K562 (cell line): Measurements from ENCODE around the gene MAML3. TPM values are rescaled to one million over a fixed set of nuclear protein-coding genes. Genes with fewer than 3 reads are reported as not detected.

Source experiments
- ATAC-seq: fragments of 200-7000 bp; cut with Tn5 transposase; 3 replicates; pipeline ENCODE4 v1.9.1; 2020; ENCODE audit warnings: moderate library complexity
- BruUV-seq: library from RNA; stranded (reverse); fragments of 400-500 nt; replicated peaks from 2 replicates; lab custom pipeline; 2021; lab: Mats Ljungman, UMichigan
- CTCF ChIA-PET: fragments of 300-600 bp; formaldehyde crosslinking; extraction: SDS; loops from one replicate; lab custom pipeline; 2021; ENCODE audit warnings: low intra/inter-chr PET ratio; lab: Yijun Ruan, JAX
- POLR2A ChIA-PET: fragments of 300-600, 350-650 bp; sonication (Branson Sonifier 250); formaldehyde crosslinking; extraction: SDS; loops from one replicate; lab custom pipeline; 2021; ENCODE audit warnings: antibody characterized with exemption, inconsistent platforms; lab: Yijun Ruan, JAX
- DNase-seq, 4 experiments: peaks; one replicate each; pipeline versions ENCODE4 v3.0.0 to v3.0.0-alpha.2; 2011 to 2018; ENCODE audit warnings: low spot score in 3 of 4, mixed read lengths in 3 of 4; ENCODE audit errors: extremely low read depth in 1 of 4
- FAIRE-seq: peaks from 2 replicates; lab custom pipeline; 2011; peaks lifted over from hg19 to GRCh38; lab: Jason Lieb, UNC
- H2AFZ ChIP-seq: 2 replicates; pipeline ENCODE4 v1.6.0; 2011; ENCODE audit warnings: low read depth, low read length, control low read depth, inconsistent platforms
- H3K27ac ChIP-seq: fragments of 200-600 bp; 3 replicates; pipeline ENCODE4 v1.8.0; 2011; ENCODE audit warnings: low read depth, mild to moderate bottlenecking, control low read depth, inconsistent platforms, low read length, moderate library complexity, mixed read lengths; ENCODE audit errors: extremely low read depth
- H3K27me3 ChIP-seq, 2 experiments: fragments of 300-600 bp in 1 of 2; 2 replicates in 1 of 2; 3 replicates in 1 of 2; pipeline versions ENCODE4 v1.6.0 to v1.8.0; 2011; ENCODE audit warnings: inconsistent platforms in 2 of 2, low read length in 2 of 2, mild to moderate bottlenecking in 1 of 2, mixed read lengths in 1 of 2, moderate library complexity in 1 of 2; ENCODE audit not compliant: control insufficient read depth in 2 of 2, insufficient read depth in 2 of 2
- H3K36me3 ChIP-seq: fragments of 300-600 bp; 3 replicates; pipeline ENCODE4 v1.8.0; 2011; ENCODE audit warnings: mild to moderate bottlenecking, low read length, inconsistent platforms; ENCODE audit not compliant: control insufficient read depth, insufficient read depth
- H3K4me1 ChIP-seq, 2 experiments: fragments of 200-600 bp in 1 of 2; replicated peaks in 1 of 2; 2 replicates in 1 of 2; 3 replicates in 1 of 2; pipeline versions ENCODE4 v1.5.1 to v1.8.0; 2011; ENCODE audit warnings: inconsistent platforms in 2 of 2, low read length in 2 of 2, mild to moderate bottlenecking in 1 of 2, mixed read lengths in 1 of 2, moderate library complexity in 1 of 2; ENCODE audit not compliant: control insufficient read depth in 2 of 2, insufficient read depth in 2 of 2
- H3K4me2 ChIP-seq: 2 replicates; pipeline ENCODE4 v1.6.1; 2011; ENCODE audit warnings: low read length, control low read depth, inconsistent platforms, mixed read lengths; ENCODE audit not compliant: insufficient read depth
- H3K4me3 ChIP-seq: fragments of 200-600 bp; sonication (generic), shearing (Covaris generic); 2 replicates; pipeline ENCODE4 v1.5.1; 2016; ENCODE audit warnings: control low read depth, inconsistent platforms
- H3K79me2 ChIP-seq: fragments of 200-600 bp; 3 replicates; pipeline ENCODE4 v1.8.0; 2011; ENCODE audit warnings: low read length, inconsistent platforms; ENCODE audit not compliant: control insufficient read depth, insufficient read depth
- H3K9ac ChIP-seq, 2 experiments: 2 replicates each; pipeline versions ENCODE4 v1.6.0 to v1.6.1; 2011; ENCODE audit warnings: low read depth in 2 of 2, low read length in 2 of 2, control low read depth in 1 of 2, inconsistent platforms in 1 of 2, mild to moderate bottlenecking in 1 of 2, mixed read lengths in 1 of 2; ENCODE audit not compliant: insufficient read depth in 1 of 2
- H3K9me1 ChIP-seq: one replicate; pipeline ENCODE4 v1.6.0; 2011; ENCODE audit warnings: inconsistent platforms, mild to moderate bottlenecking, low read length, moderate library complexity; ENCODE audit not compliant: control insufficient read depth, insufficient read depth
- H3K9me3 ChIP-seq: replicated peaks from 2 replicates; pipeline ENCODE4 v1.5.1; 2011; ENCODE audit warnings: low read depth, low read length, inconsistent platforms; ENCODE audit not compliant: control insufficient read depth, insufficient read depth
- H4K20me1 ChIP-seq: replicated peaks from 2 replicates; pipeline ENCODE4 v1.6.1; 2011; ENCODE audit warnings: low read length, inconsistent platforms, mixed read lengths; ENCODE audit not compliant: control insufficient read depth, insufficient read depth
- HEY1 ChIP-seq: fragments of 250-450 bp; sonication (Bioruptor Pico); IDR thresholded peaks from 2 replicates; pipeline ENCODE4 v1.5.0; 2020; ENCODE audit warnings: mild to moderate bottlenecking, moderate library complexity, borderline replicate concordance
- KLF16 ChIP-seq: IDR thresholded peaks from 2 replicates; pipeline ENCODE4 v1.6.1; 2016; ENCODE audit warnings: antibody characterized with exemption
- MTA3 ChIP-seq: fragments of 450-650 bp; formaldehyde crosslinking; IDR thresholded peaks from 2 replicates; pipeline ENCODE4 v1.6.1; 2017; ENCODE audit warnings: mild to moderate bottlenecking, borderline replicate concordance
- POLR2H ChIP-seq: IDR thresholded peaks from 2 replicates; pipeline ENCODE4 v1.6.1; 2016; ENCODE audit warnings: missing genetic modification characterization, low read depth, mild to moderate bottlenecking, control low read depth, missing compliant biosample characterization, moderate library complexity
- RUNX1 ChIP-seq: sonication (generic); IDR thresholded peaks from 2 replicates; pipeline ENCODE4 v1.6.1; 2016; ENCODE audit warnings: antibody characterized with exemption, low read depth
- SRF ChIP-seq, 2 experiments: fragments of 250-450, 450-650 bp in 1 of 2; sonication (Bioruptor Pico) in 1 of 2; sonication (generic) in 1 of 2; formaldehyde crosslinking; IDR thresholded peaks; 2 replicates each; pipeline versions ENCODE4 v1.5.0 to v1.5.1; 2020 to 2022; ENCODE audit warnings: mild to moderate bottlenecking in 1 of 2, missing genetic modification reagents in 1 of 2
- ZBTB17 ChIP-seq: fragments of 450-650 bp; formaldehyde crosslinking; IDR thresholded peaks from 2 replicates; pipeline ENCODE4 v1.4.0; 2020; ENCODE audit warnings: mild to moderate bottlenecking
- ZNF780A ChIP-seq: fragments of 250-450 bp; sonication (Bioruptor Pico); IDR thresholded peaks from 2 replicates; pipeline ENCODE4 v1.5.0; 2021; ENCODE audit warnings: mild to moderate bottlenecking
- WGBS: fragments of 100-300 bp; shearing (Covaris generic); methylation state at CpG from one replicate; pipeline ENCODE4 v1.1.6; 2016; ENCODE audit warnings: low coverage, mixed read lengths; ENCODE audit not compliant: insufficient coverage; ENCODE audit errors: missing lambda C conversion rate; 5-methylcytosine and 5-hydroxymethylcytosine counted together
- in situ Hi-C: fragments of 300-500 bp; cut with MboI; formaldehyde crosslinking; loops from 4 replicates; pipeline ENCODE4 v1.15.0; 2018; ENCODE audit warnings: inconsistent platforms, mixed read lengths
- intact Hi-C: fragments of 100-400 bp; cut with micrococcal nuclease; formaldehyde crosslinking; loops from 2 replicates; pipeline ENCODE4 v1.14.2; 2022
- polyA plus RNA-seq, 8 experiments: library from polyadenylated mRNA; depleted of rRNA in 4 of 8; stranded (reverse) in 5 of 8; unstranded in 3 of 8; fragments of >200 nt; fragmentation: Nextera tagmentation in 2 of 8; fragmentation: Illumina TruSeq in 1 of 8; extraction: Ambion mirVana in 2 of 8; extraction: Trizol in 1 of 8; gene quantifications; 2 replicates each; pipeline versions ENCODE4 v1.2.1 to v1.2.3, GENCODE V29; 2011 to 2014; ENCODE audit warnings: inconsistent platforms in 1 of 8, missing spikeins in 1 of 8
- total RNA-seq, 7 experiments: library from RNA; depleted of rRNA in 6 of 7; stranded (reverse); fragments of >200 nt in 6 of 7; fragmentation: Illumina TruSeq in 2 of 7; extraction: Trizol in 2 of 7; gene quantifications; 2 replicates each; pipeline versions ENCODE4 v1.2.1 to v1.2.3, GENCODE V29; 2011 to 2021; ENCODE audit warnings: low replicate concordance in 1 of 7
- TF ChIP-seq, protein P1 (sequence below): sonication (generic); formaldehyde crosslinking; IDR thresholded peaks from 2 replicates; pipeline ENCODE4 v1.8.0; 2022; ENCODE audit warnings: mild to moderate bottlenecking, missing genetic modification reagents
- TF ChIP-seq, protein P2 (sequence below): sonication (generic); formaldehyde crosslinking; IDR thresholded peaks from 2 replicates; pipeline ENCODE4 v1.8.0; 2023; ENCODE audit warnings: missing genetic modification reagents, mild to moderate bottlenecking, borderline replicate concordance
- TF ChIP-seq, protein P3 (sequence below): fragments of 450-650 bp; IDR thresholded peaks from 2 replicates; pipeline ENCODE4 v1.7.0; 2016; ENCODE audit warnings: borderline replicate concordance
- TF ChIP-seq, protein P4 (sequence below): fragments of 450-650 bp; formaldehyde crosslinking; IDR thresholded peaks from 2 replicates; pipeline ENCODE4 v1.4.0; 2022; ENCODE audit warnings: missing genetic modification characterization

Gene MAML3
- total and polyA plus RNA-seq, 9 of the 15 experiments (the other 6 are each of a cell fraction or from before 2014, with no cell fraction given), result 0.01 to 0.55 (median 0.25) TPM

DNA sequence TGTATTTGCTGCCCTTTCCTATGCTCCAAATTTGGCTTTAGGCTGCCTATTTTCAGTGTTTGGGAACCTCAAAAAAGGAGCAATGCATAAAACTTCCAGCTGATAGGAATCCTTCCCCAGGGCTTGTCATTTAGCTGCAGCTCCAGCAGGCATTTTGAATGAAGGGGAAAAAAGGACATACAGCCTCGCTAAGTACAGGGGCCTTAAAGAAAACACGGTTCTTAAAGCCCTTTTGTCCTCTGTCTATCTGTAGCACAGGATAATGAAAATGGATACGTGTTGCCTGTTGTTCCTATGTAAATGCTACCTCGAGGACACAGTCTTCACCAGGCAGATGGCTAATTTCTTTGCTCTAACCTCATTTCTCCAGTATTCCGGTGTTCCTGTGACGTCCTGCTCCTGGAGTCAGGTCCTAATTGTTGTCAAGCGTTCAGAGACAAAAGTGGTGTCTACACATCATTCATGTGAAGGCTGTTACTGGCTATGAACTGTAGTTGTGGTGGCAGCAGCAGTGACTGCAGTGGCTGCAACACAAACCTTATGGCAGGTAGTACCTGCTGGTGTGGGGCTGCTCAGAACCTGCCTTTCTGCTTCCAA, 371.0 kb downstream of the MAML3 start:
- ATAC-seq (no peak), DNase-seq (no peak), FAIRE-seq (no peak)
- Histone ChIP-seq H3K79me2 (no peaks in the 10 kb centered on the region), H4K20me1 (no peaks in the 10 kb centered on the region), H3K9me3 (no peaks in the 10 kb centered on the region), H3K27ac (no peak overlapping the region), H3K9ac (no peak overlapping the region), H3K27me3 (peaks cover 12 to 35% of the 10 kb centered on the region in 2 experiments), H3K9me1 (no peaks in the 10 kb centered on the region), H2AFZ (no peak overlapping the region), H3K4me2 (no peak overlapping the region), H3K4me1 (no peaks in the 10 kb centered on the region), H3K4me3 (no peak overlapping the region), H3K36me3 (no peaks in the 10 kb centered on the region)
- WGBS, result 0% methylated on average over 7 of the region's 7 CpGs
- TF ChIP-seq, protein P1, sequence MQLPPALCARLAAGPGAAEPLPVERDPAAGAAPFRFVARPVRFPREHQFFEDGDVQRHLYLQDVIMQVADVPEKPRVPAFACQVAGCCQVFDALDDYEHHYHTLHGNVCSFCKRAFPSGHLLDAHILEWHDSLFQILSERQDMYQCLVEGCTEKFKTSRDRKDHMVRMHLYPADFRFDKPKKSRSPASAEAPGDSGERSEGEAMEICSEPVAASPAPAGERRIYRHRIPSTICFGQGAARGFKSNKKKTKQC (CRISPR knock-in tag), result no peak
- no peak for TF ChIP-seq ZBTB17 (CRISPR knock-in tag)
- no peak for TF ChIP-seq RUNX1
- TF ChIP-seq, protein P2, sequence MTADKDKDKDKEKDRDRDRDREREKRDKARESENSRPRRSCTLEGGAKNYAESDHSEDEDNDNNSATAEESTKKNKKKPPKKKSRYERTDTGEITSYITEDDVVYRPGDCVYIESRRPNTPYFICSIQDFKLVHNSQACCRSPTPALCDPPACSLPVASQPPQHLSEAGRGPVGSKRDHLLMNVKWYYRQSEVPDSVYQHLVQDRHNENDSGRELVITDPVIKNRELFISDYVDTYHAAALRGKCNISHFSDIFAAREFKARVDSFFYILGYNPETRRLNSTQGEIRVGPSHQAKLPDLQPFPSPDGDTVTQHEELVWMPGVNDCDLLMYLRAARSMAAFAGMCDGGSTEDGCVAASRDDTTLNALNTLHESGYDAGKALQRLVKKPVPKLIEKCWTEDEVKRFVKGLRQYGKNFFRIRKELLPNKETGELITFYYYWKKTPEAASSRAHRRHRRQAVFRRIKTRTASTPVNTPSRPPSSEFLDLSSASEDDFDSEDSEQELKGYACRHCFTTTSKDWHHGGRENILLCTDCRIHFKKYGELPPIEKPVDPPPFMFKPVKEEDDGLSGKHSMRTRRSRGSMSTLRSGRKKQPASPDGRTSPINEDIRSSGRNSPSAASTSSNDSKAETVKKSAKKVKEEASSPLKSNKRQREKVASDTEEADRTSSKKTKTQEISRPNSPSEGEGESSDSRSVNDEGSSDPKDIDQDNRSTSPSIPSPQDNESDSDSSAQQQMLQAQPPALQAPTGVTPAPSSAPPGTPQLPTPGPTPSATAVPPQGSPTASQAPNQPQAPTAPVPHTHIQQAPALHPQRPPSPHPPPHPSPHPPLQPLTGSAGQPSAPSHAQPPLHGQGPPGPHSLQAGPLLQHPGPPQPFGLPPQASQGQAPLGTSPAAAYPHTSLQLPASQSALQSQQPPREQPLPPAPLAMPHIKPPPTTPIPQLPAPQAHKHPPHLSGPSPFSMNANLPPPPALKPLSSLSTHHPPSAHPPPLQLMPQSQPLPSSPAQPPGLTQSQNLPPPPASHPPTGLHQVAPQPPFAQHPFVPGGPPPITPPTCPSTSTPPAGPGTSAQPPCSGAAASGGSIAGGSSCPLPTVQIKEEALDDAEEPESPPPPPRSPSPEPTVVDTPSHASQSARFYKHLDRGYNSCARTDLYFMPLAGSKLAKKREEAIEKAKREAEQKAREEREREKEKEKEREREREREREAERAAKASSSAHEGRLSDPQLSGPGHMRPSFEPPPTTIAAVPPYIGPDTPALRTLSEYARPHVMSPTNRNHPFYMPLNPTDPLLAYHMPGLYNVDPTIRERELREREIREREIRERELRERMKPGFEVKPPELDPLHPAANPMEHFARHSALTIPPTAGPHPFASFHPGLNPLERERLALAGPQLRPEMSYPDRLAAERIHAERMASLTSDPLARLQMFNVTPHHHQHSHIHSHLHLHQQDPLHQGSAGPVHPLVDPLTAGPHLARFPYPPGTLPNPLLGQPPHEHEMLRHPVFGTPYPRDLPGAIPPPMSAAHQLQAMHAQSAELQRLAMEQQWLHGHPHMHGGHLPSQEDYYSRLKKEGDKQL (CRISPR knock-in tag), result no peak
- no peak for TF ChIP-seq HEY1 (CRISPR knock-in tag)
- TF ChIP-seq SRF (CRISPR knock-in tag; IDR thresholded peaks at IDR 0.05), result no peak
- TF ChIP-seq POLR2H (tag), result no peak
- TF ChIP-seq KLF16, result no peak
- no peak for TF ChIP-seq ZNF780A (CRISPR knock-in tag)
- TF ChIP-seq, protein P3, sequence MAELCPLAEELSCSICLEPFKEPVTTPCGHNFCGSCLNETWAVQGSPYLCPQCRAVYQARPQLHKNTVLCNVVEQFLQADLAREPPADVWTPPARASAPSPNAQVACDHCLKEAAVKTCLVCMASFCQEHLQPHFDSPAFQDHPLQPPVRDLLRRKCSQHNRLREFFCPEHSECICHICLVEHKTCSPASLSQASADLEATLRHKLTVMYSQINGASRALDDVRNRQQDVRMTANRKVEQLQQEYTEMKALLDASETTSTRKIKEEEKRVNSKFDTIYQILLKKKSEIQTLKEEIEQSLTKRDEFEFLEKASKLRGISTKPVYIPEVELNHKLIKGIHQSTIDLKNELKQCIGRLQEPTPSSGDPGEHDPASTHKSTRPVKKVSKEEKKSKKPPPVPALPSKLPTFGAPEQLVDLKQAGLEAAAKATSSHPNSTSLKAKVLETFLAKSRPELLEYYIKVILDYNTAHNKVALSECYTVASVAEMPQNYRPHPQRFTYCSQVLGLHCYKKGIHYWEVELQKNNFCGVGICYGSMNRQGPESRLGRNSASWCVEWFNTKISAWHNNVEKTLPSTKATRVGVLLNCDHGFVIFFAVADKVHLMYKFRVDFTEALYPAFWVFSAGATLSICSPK, result no peak
- no peak for TF ChIP-seq MTA3
- TF ChIP-seq, protein P4, sequence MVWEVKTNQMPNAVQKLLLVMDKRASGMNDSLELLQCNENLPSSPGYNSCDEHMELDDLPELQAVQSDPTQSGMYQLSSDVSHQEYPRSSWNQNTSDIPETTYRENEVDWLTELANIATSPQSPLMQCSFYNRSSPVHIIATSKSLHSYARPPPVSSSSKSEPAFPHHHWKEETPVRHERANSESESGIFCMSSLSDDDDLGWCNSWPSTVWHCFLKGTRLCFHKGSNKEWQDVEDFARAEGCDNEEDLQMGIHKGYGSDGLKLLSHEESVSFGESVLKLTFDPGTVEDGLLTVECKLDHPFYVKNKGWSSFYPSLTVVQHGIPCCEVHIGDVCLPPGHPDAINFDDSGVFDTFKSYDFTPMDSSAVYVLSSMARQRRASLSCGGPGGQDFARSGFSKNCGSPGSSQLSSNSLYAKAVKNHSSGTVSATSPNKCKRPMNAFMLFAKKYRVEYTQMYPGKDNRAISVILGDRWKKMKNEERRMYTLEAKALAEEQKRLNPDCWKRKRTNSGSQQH (CRISPR knock-in tag), result no peak
- CTCF ChIA-PET, result no interaction called here
- intact Hi-C loops, result no loop called here
- in situ Hi-C loops, result no loop called here
- POLR2A ChIA-PET, result interaction anchor here (0.9 kb wide), 1 partner anchor 46 kb away, joined by 3 read pairs; no protein-coding TSS in a partner anchor
- no TSS peak for BruUV-seq
